Suprapubic skin (tissue), 4 donors: ENCODE results near the gene SLC2A9. TPM values are rescaled to one million over a fixed set of nuclear protein-coding genes. Genes with fewer than 3 reads are reported as not detected.

Experiments used
- DNase-seq, 2 donors: peaks; one replicate each; pipeline ENCODE4 v3.0.0-alpha.2; 2019; ENCODE audit warnings: low spot score in 2 of 2
- H3K27ac ChIP-seq: fragments of 200-600 bp; sonication (generic); one replicate; pipeline ENCODE4 v1.5.1; 2019
- H3K27me3 ChIP-seq: fragments of 200-600 bp; sonication (generic); one replicate; pipeline ENCODE4 v1.5.1; 2019
- H3K36me3 ChIP-seq: fragments of 200-600 bp; sonication (generic); one replicate; pipeline ENCODE4 v1.5.1; 2019
- H3K4me1 ChIP-seq: fragments of 200-600 bp; sonication (generic); one replicate; pipeline ENCODE4 v1.5.1; 2019
- H3K4me3 ChIP-seq: fragments of 200-600 bp; sonication (generic); one replicate; pipeline ENCODE4 v1.5.1; 2019; ENCODE audit warnings: mild to moderate bottlenecking
- H3K9me3 ChIP-seq: fragments of 200-600 bp; sonication (generic); one replicate; pipeline ENCODE4 v1.5.1; 2019
- EP300 ChIP-seq: sonication (generic); formaldehyde crosslinking; IDR thresholded peaks from one replicate; pipeline ENCODE4 v1.6.1; 2017; ENCODE audit warnings: antibody characterized with exemption
- POLR2A ChIP-seq, 2 donors: fragments of 450-650 bp; IDR thresholded peaks; one replicate each; pipeline ENCODE4 v1.6.1; 2017; ENCODE audit warnings: antibody characterized with exemption in 2 of 2, mild to moderate bottlenecking in 2 of 2, moderate library complexity in 2 of 2
- POLR2AphosphoS5 ChIP-seq, 3 donors: sonication (generic); formaldehyde crosslinking; IDR thresholded peaks; one replicate each; pipeline ENCODE4 v1.6.1; 2017; ENCODE audit warnings: antibody characterized with exemption in 3 of 3
- WGBS: methylation state at CpG from one replicate; pipeline ENCODE4 v1.1.5; 2018; 5-methylcytosine and 5-hydroxymethylcytosine counted together
- total RNA-seq, 4 donors: library from RNA; depleted of rRNA; stranded (reverse); fragments of >200 nt; gene quantifications; one replicate each; pipeline ENCODE4 v1.1.0, GENCODE V29; 2016
- TF ChIP-seq, protein P1 (sequence below), 2 donors: fragments of 200-600 bp in 1 of 2; fragments of 450-650 bp in 1 of 2; sonication (generic) in 1 of 2; IDR thresholded peaks; one replicate each; pipeline ENCODE4 v1.5.1; 2016 to 2019; ENCODE audit warnings: antibody characterized with exemption in 2 of 2, mild to moderate bottlenecking in 1 of 2, moderate library complexity in 1 of 2

Gene SLC2A9
- total RNA-seq, 4 donors from 2014 or later: 3.5 to 9.2 (median 8.1) TPM

- Histone ChIP-seq H3K27ac (no peak overlapping the region), H3K36me3 (no peaks in the 10 kb centered on the region), H3K4me1 (no peaks in the 10 kb centered on the region), H3K4me3 (no peak overlapping the region), H3K27me3 (no peaks in the 10 kb centered on the region), H3K9me3 (no peaks in the 10 kb centered on the region)
- WGBS: 92% methylated on average over 8 of the region's 8 CpGs
- no peak for DNase-seq
- no peak for TF ChIP-seq EP300
- TF ChIP-seq POLR2A (IDR thresholded peaks at IDR 0.05): no peak
- no peak for TF ChIP-seq POLR2AphosphoS5 (IDR thresholded peaks at IDR 0.05)
- TF ChIP-seq, protein P1, sequence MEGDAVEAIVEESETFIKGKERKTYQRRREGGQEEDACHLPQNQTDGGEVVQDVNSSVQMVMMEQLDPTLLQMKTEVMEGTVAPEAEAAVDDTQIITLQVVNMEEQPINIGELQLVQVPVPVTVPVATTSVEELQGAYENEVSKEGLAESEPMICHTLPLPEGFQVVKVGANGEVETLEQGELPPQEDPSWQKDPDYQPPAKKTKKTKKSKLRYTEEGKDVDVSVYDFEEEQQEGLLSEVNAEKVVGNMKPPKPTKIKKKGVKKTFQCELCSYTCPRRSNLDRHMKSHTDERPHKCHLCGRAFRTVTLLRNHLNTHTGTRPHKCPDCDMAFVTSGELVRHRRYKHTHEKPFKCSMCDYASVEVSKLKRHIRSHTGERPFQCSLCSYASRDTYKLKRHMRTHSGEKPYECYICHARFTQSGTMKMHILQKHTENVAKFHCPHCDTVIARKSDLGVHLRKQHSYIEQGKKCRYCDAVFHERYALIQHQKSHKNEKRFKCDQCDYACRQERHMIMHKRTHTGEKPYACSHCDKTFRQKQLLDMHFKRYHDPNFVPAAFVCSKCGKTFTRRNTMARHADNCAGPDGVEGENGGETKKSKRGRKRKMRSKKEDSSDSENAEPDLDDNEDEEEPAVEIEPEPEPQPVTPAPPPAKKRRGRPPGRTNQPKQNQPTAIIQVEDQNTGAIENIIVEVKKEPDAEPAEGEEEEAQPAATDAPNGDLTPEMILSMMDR (IDR thresholded peaks at IDR 0.05): no peak
Observed at GRCh38 chr4:9925750-9926439, 95.4 kb downstream of the SLC2A9 start.

DNA sequence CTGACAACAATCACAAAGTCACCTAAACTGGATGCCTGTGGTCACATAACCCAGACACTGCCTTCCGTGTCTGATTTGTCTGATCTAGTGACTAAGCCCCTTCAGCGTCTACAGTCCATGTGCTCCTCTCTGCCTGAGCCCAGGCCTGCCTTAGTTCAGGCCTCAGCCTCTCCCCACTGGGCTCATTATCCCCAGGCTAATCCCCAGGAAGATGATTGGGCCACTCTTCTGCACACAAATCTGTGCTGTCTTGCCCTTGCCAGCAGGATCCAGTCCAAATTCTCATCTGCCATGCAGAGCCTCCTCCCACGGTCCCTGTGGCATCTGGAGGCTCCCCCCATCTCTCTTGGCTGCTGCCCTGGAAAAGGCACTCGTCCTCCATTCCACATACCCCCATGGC, 96.5 kb downstream of the SLC2A9 start:
- no peak overlapping the region for H3K4me3 ChIP-seq
- no peaks in the 10 kb centered on the region for H3K36me3 ChIP-seq
- DNase-seq: no peak
- TF ChIP-seq POLR2A (IDR thresholded peaks at IDR 0.05): no peak
- TF ChIP-seq EP300: no peak
- TF ChIP-seq, protein P1 (IDR thresholded peaks at IDR 0.05): no peak
- TF ChIP-seq POLR2AphosphoS5 (IDR thresholded peaks at IDR 0.05): no peak
- no peaks in the 10 kb centered on the region for H3K4me1 ChIP-seq
- H3K27me3 ChIP-seq: no peaks in the 10 kb centered on the region
- H3K27ac ChIP-seq: no peak overlapping the region
- 49% methylated on average over 3 of the region's 4 CpGs for WGBS
- H3K9me3 ChIP-seq: no peaks in the 10 kb centered on the region

- H3K27me3 ChIP-seq: no peaks in the 10 kb centered on the region
- H3K36me3 ChIP-seq: no peaks in the 10 kb centered on the region
- no peak for DNase-seq
- TF ChIP-seq POLR2A (IDR thresholded peaks at IDR 0.05): no peak
- TF ChIP-seq POLR2AphosphoS5 (IDR thresholded peaks at IDR 0.05): no peak
- TF ChIP-seq, protein P1 (IDR thresholded peaks at IDR 0.05): no peak
- TF ChIP-seq EP300: no peak
- no peak overlapping the region for H3K27ac ChIP-seq
- no peak overlapping the region for H3K4me3 ChIP-seq
- no peaks in the 10 kb centered on the region for H3K9me3 ChIP-seq
- no peaks in the 10 kb centered on the region for H3K4me1 ChIP-seq
- WGBS: 82% methylated on average over 12 of the region's 12 CpGs
Observed at GRCh38 chr4:9923195-9923812, 98.0 kb downstream of the SLC2A9 start.

DNA sequence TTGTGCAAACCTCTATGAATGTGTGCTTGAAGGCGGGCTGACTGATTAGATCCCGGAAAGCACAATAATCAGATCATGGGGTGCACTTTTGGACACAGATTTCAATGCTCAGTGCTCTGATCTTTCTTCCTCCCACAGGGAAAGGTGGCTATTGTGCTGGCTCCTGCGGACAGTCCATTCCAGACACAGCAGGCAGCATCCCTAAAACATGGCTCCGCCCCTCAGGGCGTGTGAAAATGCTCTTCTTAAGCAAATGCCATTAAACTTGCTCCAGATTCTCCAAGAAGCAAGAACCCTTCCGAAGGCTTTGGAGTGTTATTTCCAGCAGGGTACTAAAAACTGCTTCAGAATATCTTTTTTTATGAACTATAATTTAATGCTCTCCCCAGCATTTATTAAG, 100.0 kb downstream of the SLC2A9 start:
- no peak for DNase-seq
- no peak overlapping the region for H3K27ac ChIP-seq
- no peaks in the 10 kb centered on the region for H3K9me3 ChIP-seq
- TF ChIP-seq POLR2A (IDR thresholded peaks at IDR 0.05) (no peak), POLR2AphosphoS5 (IDR thresholded peaks at IDR 0.05) (no peak), EP300 (no peak)
- TF ChIP-seq, protein P1 (IDR thresholded peaks at IDR 0.05): no peak
- no peak overlapping the region for H3K4me3 ChIP-seq
- no peaks in the 10 kb centered on the region for H3K27me3 ChIP-seq
- H3K4me1 ChIP-seq: no peaks in the 10 kb centered on the region
- H3K36me3 ChIP-seq: peaks cover 4% of the 10 kb centered on the region
- 67% methylated on average over 6 of the region's 6 CpGs for WGBS

- no peak overlapping the region for H3K4me3 ChIP-seq
- 91% methylated on average over 2 of the region's 2 CpGs for WGBS
- DNase-seq: no peak
- no peak overlapping the region for H3K27ac ChIP-seq
- no peaks in the 10 kb centered on the region for H3K9me3 ChIP-seq
- H3K36me3 ChIP-seq: peaks cover 4% of the 10 kb centered on the region
- H3K27me3 ChIP-seq: no peaks in the 10 kb centered on the region
- H3K4me1 ChIP-seq: no peaks in the 10 kb centered on the region
- TF ChIP-seq, protein P1 (IDR thresholded peaks at IDR 0.05): no peak
- no peak for TF ChIP-seq POLR2A (IDR thresholded peaks at IDR 0.05)
- TF ChIP-seq EP300: no peak
- no peak for TF ChIP-seq POLR2AphosphoS5 (IDR thresholded peaks at IDR 0.05)
Observed at GRCh38 chr4:9920029-9920428, 101.3 kb downstream of the SLC2A9 start.
